Uterus (tissue), 2 donors: ENCODE results near the gene MMP21.

Experiments used
- POLR2A ChIP-seq, 2 donors: fragments of 450-650 bp; IDR thresholded peaks; one replicate each; pipeline ENCODE4 v1.6.1; 2016; ENCODE audit warnings: antibody characterized with exemption in 2 of 2, mild to moderate bottlenecking in 1 of 2, moderate library complexity in 1 of 2
- TF ChIP-seq, protein P1 (sequence below), 4 experiments: fragments of 200-600 bp in 2 of 4; fragments of 450-650 bp in 2 of 4; sonication (generic) in 2 of 4; IDR thresholded peaks; one replicate each; pipeline ENCODE4 v1.5.1; 2016 to 2019; ENCODE audit warnings: antibody characterized with exemption in 4 of 4, mild to moderate bottlenecking in 2 of 4, moderate library complexity in 1 of 4

DNA sequence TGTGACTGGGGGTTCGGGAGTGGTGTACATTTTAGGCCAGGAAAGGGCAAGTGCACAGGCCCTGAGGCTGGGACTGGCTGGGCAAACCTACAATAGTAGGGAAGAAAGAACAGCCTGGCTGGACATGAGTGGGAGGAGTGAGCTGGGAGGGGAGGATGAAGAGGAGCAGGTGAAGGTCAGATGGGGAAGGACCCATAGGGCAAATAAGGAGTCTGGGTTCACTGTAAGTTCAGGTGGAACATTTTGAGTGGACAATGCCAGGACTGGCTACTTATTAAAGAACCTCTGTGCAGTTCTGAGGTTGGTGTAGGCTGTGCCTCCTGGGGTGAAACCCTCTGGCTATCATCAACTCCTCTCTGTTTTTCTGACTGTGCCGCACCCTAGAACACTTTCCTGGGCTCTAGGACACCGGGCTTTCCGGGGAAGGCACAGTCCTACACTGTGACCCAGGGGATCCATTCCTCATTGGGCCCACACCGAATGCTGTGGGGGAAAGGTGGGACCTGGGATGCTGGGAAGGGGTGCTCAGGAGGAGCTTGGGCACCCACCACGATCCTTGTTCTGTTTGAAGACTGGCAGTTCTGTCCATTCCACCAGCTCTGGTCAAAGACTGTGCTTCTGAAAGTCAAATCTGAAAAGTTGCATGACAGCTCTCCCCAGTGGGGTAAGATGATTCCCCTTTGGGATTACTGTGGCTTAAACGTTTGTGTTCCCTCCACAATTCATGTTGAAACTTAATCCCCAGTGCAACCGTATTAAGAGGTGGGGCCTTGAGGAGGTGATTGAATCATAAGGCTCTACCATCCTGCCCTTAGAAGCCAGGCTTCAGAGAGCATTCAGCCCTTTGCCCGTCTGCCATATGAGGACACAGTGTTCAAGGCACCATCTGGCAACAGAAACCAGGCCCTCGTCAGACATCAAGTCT lies 4.0 kb upstream of the MMP21 start:
- TF ChIP-seq, protein P1, sequence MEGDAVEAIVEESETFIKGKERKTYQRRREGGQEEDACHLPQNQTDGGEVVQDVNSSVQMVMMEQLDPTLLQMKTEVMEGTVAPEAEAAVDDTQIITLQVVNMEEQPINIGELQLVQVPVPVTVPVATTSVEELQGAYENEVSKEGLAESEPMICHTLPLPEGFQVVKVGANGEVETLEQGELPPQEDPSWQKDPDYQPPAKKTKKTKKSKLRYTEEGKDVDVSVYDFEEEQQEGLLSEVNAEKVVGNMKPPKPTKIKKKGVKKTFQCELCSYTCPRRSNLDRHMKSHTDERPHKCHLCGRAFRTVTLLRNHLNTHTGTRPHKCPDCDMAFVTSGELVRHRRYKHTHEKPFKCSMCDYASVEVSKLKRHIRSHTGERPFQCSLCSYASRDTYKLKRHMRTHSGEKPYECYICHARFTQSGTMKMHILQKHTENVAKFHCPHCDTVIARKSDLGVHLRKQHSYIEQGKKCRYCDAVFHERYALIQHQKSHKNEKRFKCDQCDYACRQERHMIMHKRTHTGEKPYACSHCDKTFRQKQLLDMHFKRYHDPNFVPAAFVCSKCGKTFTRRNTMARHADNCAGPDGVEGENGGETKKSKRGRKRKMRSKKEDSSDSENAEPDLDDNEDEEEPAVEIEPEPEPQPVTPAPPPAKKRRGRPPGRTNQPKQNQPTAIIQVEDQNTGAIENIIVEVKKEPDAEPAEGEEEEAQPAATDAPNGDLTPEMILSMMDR (IDR thresholded peaks at IDR 0.05): no peak
- no peak for TF ChIP-seq POLR2A (IDR thresholded peaks at IDR 0.05)
